CD4-positive, alpha-beta T cell treated with Interleukin-15 for 4 hours (primary cell): ENCODE data around the gene KCNC3.

Source experiments
- DNase-seq: peaks from one replicate; pipeline ENCODE4 v3.0.0-alpha.2; 2020; ENCODE audit warnings: low spot score

The KCNC3 gene

DNA sequence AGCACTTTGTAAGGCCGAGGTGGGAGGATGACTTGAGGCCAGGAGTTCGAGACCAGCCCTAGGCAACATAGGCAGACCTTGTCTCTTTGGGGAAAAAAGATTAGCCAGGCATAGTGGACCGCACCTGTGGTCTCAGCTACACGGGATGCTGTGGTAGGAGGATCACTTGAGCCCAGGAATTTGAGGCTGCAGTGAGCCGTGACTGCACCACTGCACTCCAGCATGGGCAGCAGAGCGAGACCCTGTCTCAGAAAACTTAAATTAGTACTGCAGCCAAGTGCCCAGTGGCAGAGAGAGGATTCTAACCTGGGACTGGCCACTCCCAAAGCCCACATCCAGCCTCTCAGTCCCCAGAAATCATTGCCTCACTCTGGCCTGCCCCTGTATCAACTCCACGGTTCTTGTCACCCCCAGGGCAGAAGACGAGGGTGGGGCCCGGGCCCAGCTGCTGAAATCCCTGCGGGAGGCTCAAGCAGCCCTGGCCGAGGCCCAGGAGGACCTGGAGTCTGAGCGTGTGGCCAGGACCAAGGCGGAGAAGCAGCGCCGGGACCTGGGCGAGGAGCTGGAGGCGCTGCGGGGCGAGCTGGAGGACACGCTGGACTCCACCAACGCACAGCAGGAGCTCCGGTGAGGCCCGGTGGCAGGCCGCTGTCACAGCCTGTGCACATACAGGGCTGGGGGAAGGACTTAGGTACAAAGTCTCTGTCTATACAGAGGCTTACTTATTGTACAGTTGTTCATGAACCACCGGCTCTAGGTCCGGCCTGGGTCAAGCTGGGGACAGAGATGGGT lies 53.4 kb downstream of the KCNC3 start:
- DNase-seq: no peak

DNA sequence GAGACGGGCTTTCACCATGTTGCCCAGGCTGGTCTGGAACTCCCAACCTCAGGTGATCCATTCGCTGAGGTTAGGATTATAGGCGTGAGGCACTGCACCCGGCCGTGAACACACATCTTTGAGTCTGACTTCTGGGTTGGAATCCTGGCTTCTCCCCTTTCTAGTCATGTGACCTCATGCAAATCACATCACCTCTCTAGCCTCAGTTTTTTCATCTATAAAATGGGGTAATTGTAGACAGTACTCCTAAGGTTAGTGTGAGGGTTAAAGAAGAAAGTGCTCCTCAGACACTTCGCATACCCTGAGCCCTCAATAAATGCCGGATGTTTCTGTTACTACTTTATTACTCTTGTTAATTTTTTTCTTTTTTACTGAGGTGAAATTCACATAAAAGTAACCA lies 55.4 kb downstream of the KCNC3 start:
- no peak for DNase-seq

DNA sequence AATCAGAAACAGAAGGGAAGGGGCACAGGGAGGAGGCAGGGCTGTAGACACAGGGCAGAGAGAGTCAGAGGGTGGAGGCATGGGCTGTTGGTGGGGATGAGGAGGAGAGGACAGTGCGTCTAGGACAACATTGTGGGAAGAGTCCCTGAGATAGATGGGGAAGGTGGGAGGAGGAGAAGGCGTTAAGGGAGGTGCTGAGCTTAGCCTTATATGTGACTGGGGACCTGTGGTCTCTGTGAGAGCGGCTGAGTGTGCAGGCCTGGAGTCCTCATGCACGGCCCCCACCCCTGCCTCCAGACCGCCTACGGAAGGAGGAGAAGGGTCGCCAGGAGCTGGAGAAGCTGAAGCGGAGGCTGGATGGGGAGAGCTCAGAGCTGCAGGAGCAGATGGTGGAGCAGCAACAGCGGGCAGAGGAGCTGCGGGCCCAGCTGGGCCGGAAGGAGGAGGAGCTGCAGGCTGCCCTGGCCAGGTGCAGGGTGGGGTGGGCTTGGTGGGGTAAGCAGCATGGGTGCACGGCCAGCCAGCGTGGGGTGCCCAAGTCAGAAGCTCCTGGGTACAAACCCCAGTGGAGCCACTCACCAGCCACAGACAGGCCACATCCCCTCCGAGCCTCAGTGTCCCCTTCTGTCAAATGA lies 56.8 kb downstream of the KCNC3 start:
- no peak for DNase-seq

DNA sequence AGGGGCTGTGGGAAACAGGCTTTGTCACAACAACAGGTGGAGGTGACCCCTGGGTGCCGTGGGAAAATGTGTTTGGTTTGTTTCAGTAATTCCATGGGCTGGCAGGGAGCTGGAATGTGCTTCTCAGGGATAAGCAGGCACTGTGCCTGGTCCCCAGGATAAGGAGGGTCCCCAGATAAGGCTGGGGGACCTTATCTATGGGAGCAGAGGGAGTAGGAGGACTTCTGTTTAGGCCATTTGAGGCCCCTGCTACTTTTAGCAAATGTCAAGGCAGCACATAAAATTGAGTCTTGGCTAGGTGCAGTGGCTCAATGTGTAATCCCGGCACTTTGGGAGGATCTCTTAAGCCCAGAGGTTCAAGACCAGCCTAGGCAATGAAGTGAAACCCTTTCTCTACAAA lies 59.5 kb downstream of the KCNC3 start:
- no peak for DNase-seq

DNA sequence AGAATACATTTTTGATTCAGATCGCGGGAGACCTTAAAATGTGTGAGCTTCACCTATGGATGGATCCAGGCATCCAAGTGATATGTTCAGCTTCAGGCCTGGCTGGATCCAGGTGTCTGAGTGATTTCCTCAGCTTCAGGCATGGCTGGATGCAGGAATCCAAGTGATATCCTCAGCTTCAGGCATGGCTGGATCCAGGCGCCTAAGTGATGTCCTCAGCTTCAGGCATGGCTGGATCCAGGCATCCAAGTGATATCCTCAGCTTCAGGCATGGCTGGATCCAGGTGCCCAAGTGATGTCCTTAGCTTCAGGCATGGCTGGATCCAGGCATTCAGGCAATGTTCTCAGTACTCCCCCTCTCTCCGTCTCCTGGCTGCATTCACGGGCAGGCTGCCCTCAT lies 60.7 kb downstream of the KCNC3 start:
- no peak for DNase-seq

DNA sequence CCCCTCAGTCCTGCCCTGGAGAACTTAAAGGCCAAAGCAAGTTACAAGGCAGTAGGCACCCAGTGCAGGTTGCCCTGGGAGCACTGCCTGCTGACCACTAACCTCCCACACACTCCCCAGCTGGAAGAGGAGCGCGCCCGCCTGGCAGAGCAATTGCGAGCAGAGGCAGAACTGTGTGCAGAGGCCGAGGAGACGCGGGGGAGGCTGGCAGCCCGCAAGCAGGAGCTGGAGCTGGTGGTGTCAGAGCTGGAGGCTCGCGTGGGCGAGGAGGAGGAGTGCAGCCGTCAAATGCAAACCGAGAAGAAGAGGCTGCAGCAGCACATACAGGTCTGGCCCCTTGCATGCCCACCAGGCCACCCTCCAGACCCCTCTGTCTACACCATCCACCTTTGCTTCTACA lies 61.1 kb downstream of the KCNC3 start:
- no peak for DNase-seq

DNA sequence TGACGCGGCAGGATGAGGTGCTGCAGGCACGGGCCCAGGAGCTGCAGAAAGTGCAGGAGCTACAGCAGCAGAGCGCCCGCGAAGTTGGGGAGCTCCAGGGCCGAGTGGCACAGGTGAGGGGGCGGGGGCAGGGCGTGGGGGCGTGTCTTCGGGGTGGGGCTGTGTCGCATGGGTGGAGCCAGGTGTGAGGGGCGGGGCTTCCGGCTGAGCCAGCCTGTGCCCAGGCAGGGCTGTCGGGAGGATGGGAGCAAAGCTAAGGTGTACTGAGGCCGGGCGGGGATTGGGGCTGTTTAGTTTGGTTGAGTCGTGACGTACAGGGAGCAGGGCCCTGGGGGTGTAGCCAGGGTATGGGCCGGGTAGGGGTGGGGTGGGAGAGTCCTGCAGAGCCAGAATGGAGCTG lies 62.3 kb downstream of the KCNC3 start:
- no peak for DNase-seq

DNA sequence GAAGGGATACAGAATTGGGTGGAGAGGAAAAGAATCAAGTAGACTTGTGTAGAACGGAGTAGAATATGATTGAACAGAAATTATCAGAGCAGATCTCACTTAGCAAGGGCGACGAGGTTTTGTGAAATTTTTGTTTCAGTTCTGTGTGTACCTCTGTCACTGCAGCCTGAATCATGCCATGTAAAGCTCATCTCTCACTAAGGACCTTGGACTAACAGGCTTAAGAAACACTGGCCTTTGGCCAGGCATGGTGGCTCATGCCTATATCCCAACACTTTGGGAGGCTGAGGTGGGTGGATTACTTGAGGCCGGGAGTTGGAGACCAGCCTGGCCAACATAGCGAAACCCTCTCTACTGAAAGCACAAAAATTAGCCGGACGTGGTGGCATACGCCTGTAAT lies 63.1 kb downstream of the KCNC3 start:
- DNase-seq: no peak

DNA sequence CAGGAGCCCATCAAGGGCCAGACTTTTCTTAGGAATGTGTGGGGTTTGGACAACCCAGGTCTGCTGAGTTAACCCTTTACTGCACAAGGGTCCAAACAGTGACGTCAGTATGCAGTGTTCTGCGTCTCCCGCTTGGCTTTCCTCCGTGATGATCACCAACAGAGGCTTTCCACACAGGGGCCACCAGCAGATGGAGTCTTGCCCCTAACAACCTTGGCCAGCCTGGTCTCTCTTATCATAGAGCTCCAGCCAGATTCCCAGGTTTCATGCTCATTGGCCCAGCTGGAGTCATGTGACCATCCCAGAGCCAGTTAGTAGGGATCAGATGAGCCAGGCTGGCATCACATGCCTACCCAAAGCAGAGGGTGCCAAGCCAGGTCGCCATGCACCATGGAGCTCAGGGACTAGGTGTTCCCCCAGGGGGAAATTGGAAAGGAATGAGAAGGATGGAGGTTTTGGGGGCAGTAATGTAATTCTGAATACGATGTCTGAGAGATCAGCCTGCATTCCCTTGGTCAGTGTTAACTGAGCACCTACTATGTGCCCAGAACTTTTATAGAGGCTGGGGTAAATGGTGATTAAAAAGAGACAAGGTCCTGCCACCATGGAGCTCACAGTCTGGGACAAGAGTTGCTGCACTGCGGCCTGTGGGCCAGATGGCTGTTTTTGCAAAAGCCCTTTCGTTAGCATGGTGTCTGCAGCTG lies 64.5 kb downstream of the KCNC3 start:
- DNase-seq: no peak

DNA sequence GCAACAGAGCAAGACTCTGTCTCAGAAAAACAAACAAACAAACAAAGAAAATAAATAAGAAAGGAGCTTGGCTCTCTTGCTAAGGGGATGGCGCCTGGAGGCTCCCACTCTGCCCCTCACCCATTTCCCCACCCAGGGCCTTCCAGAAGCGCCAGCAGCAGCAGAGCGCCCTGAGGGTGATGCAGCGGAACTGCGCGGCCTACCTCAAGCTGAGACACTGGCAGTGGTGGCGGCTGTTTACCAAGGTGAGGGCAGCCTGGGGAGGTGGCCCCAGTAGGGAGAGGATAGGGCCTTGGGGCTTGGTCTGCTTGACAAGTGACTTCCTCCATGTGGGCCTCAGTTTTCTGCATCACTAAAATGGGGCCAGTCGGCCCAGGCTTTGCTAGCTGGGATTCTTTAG lies 66.0 kb downstream of the KCNC3 start:
- no peak for DNase-seq
